HepG2 (cell line): ENCODE data around the gene CFAP54. TPM values are rescaled to one million over a fixed set of nuclear protein-coding genes. Genes with fewer than 3 reads are reported as not detected.
A peak's percentile ranks its signal among the peaks of the same experiment; 100 is the strongest.

Source experiments
- CEBPB ChIP-seq: IDR thresholded peaks from 2 replicates; pipeline ENCODE4 v1.6.1; 2011; ENCODE audit warnings: low read depth, low read length, improper control_type of control experiment, borderline replicate concordance
- HOXA9 ChIP-seq: sonication (generic); formaldehyde crosslinking; IDR thresholded peaks from 2 replicates; pipeline ENCODE4 v1.8.1; 2022; ENCODE audit warnings: missing genetic modification reagents, mild to moderate bottlenecking, moderate library complexity, borderline replicate concordance
- PCBP2 ChIP-seq: fragments of 200-400 bp; formaldehyde crosslinking; optimal IDR thresholded peaks from 2 replicates; pipeline ENCODE3; 2018; ENCODE audit warnings: low read length, low read depth; ENCODE audit not compliant: poor library complexity, severe bottlenecking
- PHB2 ChIP-seq: fragments of 450-650 bp; IDR thresholded peaks from 2 replicates; pipeline ENCODE4 v1.6.1; 2018; ENCODE audit not compliant: partially characterized antibody
- PITX1 ChIP-seq: sonication (generic); formaldehyde crosslinking; IDR thresholded peaks from 2 replicates; pipeline ENCODE4 v1.5.1; 2020; ENCODE audit warnings: mild to moderate bottlenecking, missing genetic modification reagents
- POLR2AphosphoS5 ChIP-seq: IDR thresholded peaks from 2 replicates; pipeline ENCODE4 v1.6.1; 2012; ENCODE audit warnings: low read depth, low read length
- RAD51 ChIP-seq: fragments of 450-650 bp; IDR thresholded peaks from 2 replicates; pipeline ENCODE4 v1.6.1; 2016; ENCODE audit warnings: borderline replicate concordance
- SNAI1 ChIP-seq: sonication (generic); formaldehyde crosslinking; IDR thresholded peaks from 2 replicates; pipeline ENCODE4 v1.5.0; 2020; ENCODE audit warnings: mild to moderate bottlenecking, missing genetic modification reagents, borderline replicate concordance
- SYNCRIP ChIP-seq: fragments of 200-400 bp; formaldehyde crosslinking; IDR thresholded peaks from 2 replicates; pipeline ENCODE4 v1.6.1; 2018; ENCODE audit warnings: mild to moderate bottlenecking, low read depth, low read length; ENCODE audit not compliant: insufficient read depth
- ZNF230 ChIP-seq: sonication (generic); formaldehyde crosslinking; IDR thresholded peaks from 2 replicates; pipeline ENCODE4 v1.4.0; 2020; ENCODE audit warnings: mild to moderate bottlenecking, missing genetic modification reagents
- ZNF558 ChIP-seq: sonication (generic); formaldehyde crosslinking; IDR thresholded peaks from 2 replicates; pipeline ENCODE4 v1.9.0; 2022; ENCODE audit warnings: mild to moderate bottlenecking, missing genetic modification reagents, borderline replicate concordance
- ZNF749 ChIP-seq: sonication (generic); formaldehyde crosslinking; IDR thresholded peaks from 2 replicates; pipeline ENCODE4 v1.8.0; 2022; ENCODE audit warnings: mild to moderate bottlenecking, missing genetic modification reagents, moderate library complexity, borderline replicate concordance
- polyA plus RNA-seq, 8 experiments: library from polyadenylated mRNA; depleted of rRNA in 3 of 8; stranded (reverse) in 7 of 8; unstranded in 1 of 8; fragments of >200 nt; fragmentation: Illumina TruSeq in 4 of 8; extraction: Trizol in 4 of 8; gene quantifications; 2 replicates each; pipeline versions ENCODE4 v1.2.1 to v1.2.3, GENCODE V29; 2011 to 2016; ENCODE audit warnings: low read depth in 4 of 8, missing spikeins in 1 of 8, mixed read lengths in 1 of 8; ENCODE audit not compliant: insufficient read depth in 1 of 8
- total RNA-seq, 5 experiments: library from RNA; depleted of rRNA; stranded (reverse); fragments of >200 nt; fragmentation: Illumina TruSeq; extraction: Trizol; gene quantifications; 2 replicates each; pipeline ENCODE4 v1.2.3, GENCODE V29; 2016; ENCODE audit warnings: low read depth in 1 of 5
- TF ChIP-seq, protein P1 (sequence below): sonication (generic); formaldehyde crosslinking; IDR thresholded peaks from 2 replicates; pipeline ENCODE4 v1.8.0; 2022; ENCODE audit warnings: low read depth, missing genetic modification reagents
- TF ChIP-seq, protein P2 (sequence below): IDR thresholded peaks from 2 replicates; pipeline ENCODE4 v1.6.1; 2016; ENCODE audit warnings: low read depth, control low read depth
- TF ChIP-seq, protein P3 (sequence below): sonication (generic); formaldehyde crosslinking; IDR thresholded peaks from 2 replicates; pipeline ENCODE4 v1.8.1; 2023; ENCODE audit warnings: mild to moderate bottlenecking, missing genetic modification reagents
- TF ChIP-seq, protein P4 (sequence below): sonication (generic); formaldehyde crosslinking; IDR thresholded peaks from 2 replicates; pipeline ENCODE4 v1.9.0; 2022; ENCODE audit warnings: missing genetic modification reagents, mild to moderate bottlenecking, borderline replicate concordance
- TF ChIP-seq, protein P5 (sequence below): sonication (generic); formaldehyde crosslinking; IDR thresholded peaks from 2 replicates; pipeline ENCODE4 v1.8.0; 2022; ENCODE audit warnings: missing genetic modification reagents, low read depth, mild to moderate bottlenecking, borderline replicate concordance

Gene CFAP54
- total and polyA plus RNA-seq, 2 of the 13 experiments (the other 11 are each of a cell fraction or from before 2014, with no cell fraction given): not detected

DNA sequence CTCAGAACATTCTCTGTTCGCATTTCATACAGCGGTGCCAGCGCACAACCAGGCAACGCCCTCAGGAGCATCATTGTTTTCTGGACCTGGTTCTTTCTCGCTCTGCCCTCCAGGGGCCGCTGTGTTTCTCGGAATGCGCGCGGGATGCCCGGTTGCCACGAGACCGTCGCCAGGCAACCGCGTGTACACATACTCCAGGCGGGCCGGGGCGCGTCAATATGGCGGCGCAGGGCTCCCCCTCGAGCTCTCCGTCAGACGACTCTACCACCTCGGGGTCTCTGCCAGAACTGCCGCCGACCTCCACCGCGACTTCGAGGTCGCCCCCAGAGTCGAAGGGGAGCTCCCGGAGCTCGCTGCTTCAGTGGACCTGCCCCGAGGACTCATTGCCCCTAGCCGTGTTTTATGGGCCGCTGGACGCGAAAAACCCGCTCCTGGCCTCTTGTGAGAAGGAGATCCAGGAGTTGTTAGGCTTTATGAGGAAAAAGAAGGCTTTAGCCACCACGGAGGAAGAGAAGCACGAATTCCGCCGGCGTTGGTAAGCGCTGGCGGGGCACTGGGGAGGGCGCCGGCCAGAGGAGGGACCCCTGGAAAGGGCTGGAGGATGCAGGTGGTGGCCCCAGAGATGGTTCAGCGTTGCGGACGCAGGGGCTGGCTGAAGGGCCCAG, at the start of gene CFAP54 (continued):
- TF ChIP-seq, protein P1, sequence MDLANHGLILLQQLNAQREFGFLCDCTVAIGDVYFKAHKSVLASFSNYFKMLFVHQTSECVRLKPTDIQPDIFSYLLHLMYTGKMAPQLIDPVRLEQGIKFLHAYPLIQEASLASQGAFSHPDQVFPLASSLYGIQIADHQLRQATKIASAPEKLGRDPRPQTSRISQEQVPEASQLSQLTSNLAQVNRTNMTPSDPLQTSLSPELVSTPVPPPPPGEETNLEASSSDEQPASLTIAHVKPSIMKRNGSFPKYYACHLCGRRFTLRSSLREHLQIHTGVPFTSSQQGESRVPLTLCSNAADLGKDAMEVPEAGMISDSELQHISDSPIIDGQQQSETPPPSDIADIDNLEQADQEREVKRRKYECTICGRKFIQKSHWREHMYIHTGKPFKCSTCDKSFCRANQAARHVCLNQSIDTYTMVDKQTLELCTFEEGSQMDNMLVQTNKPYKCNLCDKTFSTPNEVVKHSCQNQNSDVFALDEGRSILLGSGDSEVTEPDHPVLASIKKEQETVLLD (CRISPR knock-in tag): no peak
- TF ChIP-seq SYNCRIP (no peak), CEBPB (no peak), PCBP2 (no peak), ZNF230 (CRISPR knock-in tag) (no peak), POLR2AphosphoS5 (no peak), PHB2 (no peak), PITX1 (peak; percentile 40; the same call in 1 of the 2 replicates), HOXA9 (no peak), SNAI1 (no peak), RAD51 (no peak), ZNF558 (CRISPR knock-in tag) (no peak), ZNF749 (no peak)
- TF ChIP-seq, protein P2, sequence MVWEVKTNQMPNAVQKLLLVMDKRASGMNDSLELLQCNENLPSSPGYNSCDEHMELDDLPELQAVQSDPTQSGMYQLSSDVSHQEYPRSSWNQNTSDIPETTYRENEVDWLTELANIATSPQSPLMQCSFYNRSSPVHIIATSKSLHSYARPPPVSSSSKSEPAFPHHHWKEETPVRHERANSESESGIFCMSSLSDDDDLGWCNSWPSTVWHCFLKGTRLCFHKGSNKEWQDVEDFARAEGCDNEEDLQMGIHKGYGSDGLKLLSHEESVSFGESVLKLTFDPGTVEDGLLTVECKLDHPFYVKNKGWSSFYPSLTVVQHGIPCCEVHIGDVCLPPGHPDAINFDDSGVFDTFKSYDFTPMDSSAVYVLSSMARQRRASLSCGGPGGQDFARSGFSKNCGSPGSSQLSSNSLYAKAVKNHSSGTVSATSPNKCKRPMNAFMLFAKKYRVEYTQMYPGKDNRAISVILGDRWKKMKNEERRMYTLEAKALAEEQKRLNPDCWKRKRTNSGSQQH (CRISPR knock-in tag): no peak
- TF ChIP-seq, protein P3, sequence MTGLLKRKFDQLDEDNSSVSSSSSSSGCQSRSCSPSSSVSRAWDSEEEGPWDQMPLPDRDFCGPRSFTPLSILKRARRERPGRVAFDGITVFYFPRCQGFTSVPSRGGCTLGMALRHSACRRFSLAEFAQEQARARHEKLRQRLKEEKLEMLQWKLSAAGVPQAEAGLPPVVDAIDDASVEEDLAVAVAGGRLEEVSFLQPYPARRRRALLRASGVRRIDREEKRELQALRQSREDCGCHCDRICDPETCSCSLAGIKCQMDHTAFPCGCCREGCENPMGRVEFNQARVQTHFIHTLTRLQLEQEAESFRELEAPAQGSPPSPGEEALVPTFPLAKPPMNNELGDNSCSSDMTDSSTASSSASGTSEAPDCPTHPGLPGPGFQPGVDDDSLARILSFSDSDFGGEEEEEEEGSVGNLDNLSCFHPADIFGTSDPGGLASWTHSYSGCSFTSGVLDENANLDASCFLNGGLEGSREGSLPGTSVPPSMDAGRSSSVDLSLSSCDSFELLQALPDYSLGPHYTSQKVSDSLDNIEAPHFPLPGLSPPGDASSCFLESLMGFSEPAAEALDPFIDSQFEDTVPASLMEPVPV (CRISPR knock-in tag): peak; percentile 39; the same call in 1 of the 2 replicates
- TF ChIP-seq, protein P4, sequence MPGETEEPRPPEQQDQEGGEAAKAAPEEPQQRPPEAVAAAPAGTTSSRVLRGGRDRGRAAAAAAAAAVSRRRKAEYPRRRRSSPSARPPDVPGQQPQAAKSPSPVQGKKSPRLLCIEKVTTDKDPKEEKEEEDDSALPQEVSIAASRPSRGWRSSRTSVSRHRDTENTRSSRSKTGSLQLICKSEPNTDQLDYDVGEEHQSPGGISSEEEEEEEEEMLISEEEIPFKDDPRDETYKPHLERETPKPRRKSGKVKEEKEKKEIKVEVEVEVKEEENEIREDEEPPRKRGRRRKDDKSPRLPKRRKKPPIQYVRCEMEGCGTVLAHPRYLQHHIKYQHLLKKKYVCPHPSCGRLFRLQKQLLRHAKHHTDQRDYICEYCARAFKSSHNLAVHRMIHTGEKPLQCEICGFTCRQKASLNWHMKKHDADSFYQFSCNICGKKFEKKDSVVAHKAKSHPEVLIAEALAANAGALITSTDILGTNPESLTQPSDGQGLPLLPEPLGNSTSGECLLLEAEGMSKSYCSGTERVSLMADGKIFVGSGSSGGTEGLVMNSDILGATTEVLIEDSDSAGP (CRISPR knock-in tag): peak; percentile 77
- TF ChIP-seq, protein P5, sequence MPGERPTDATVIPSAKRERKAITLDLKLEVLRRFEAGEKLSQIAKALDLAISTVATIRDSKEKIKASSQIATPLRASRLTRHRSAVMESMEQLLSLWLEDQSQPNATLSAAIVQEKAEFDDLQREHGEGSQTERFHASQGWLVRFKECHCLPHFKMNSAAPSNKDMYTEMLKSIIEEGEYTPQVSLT (CRISPR knock-in tag): no peak
